Fibroblast of pulmonary artery (primary cell): ENCODE data around the gene C1orf35.

Experiments used
- DNase-seq: peaks from one replicate; pipeline ENCODE4 v3.0.0-alpha.2; 2010; ENCODE audit warnings: low read depth
- H3K4me3 ChIP-seq: replicated peaks from 2 replicates; pipeline ENCODE4 v1.5.1; 2011; ENCODE audit warnings: low read depth, mild to moderate bottlenecking, control low read depth, low read length, moderate library complexity
- CTCF ChIP-seq: IDR thresholded peaks from 2 replicates; pipeline ENCODE4 v1.5.1; 2011; ENCODE audit warnings: mild to moderate bottlenecking, control low read depth, low read length, inconsistent platforms; ENCODE audit errors: missing control alignments

Gene C1orf35

GRCh38 chr1:228150120-228150460 lies 47.0 kb upstream of the C1orf35 start:
- no peak for TF ChIP-seq CTCF
- no peak overlapping the region for H3K4me3 ChIP-seq
- no peak for DNase-seq

GRCh38 chr1:228149406-228150119 lies 46.4 kb upstream of the C1orf35 start, which contains the start of gene GJC2:
Gene GJC2, plus strand, starts transcription at chr1:228149930. Its CDS starts 7,829 bp downstream, at chr1:228157759.
- no peak for TF ChIP-seq CTCF
- DNase-seq: peak; percentile 35
- H3K4me3 ChIP-seq: no peak within 1 kb of the TSS

- no peak overlapping the region for H3K4me3 ChIP-seq
- TF ChIP-seq CTCF: no peak
- no peak for DNase-seq
Observed at GRCh38 chr1:228148935-228149405, 45.8 kb upstream of the C1orf35 start.

- TF ChIP-seq CTCF: no peak
- H3K4me3 ChIP-seq: no peak overlapping the region
- DNase-seq: peak; percentile 51
Observed at GRCh38 chr1:228148196-228148861, 45.2 kb upstream of the C1orf35 start.

- DNase-seq: no peak
- TF ChIP-seq CTCF: no peak
- no peak overlapping the region for H3K4me3 ChIP-seq
Observed at GRCh38 chr1:228147768-228148167, 44.6 kb upstream of the C1orf35 start.

- no peak overlapping the region for H3K4me3 ChIP-seq
- no peak for TF ChIP-seq CTCF
- no peak for DNase-seq
Observed at GRCh38 chr1:228147151-228147693, 44.1 kb upstream of the C1orf35 start.
